Upper lobe of left lung (tissue), 4 donors: Measurements from ENCODE around the gene ATF7.

Source experiments
- CTCF ChIP-seq, 6 experiments: fragments of 450-650 bp in 4 of 6; fragments of 200-600 bp in 2 of 6; sonication (generic) in 2 of 6; IDR thresholded peaks; one replicate each; pipeline ENCODE4 v1.5.1; 2016 to 2019; ENCODE audit warnings: antibody characterized with exemption in 6 of 6
- POLR2A ChIP-seq, 4 donors: fragments of 450-650 bp; IDR thresholded peaks; one replicate each; pipeline ENCODE4 v1.5.1; 2016 to 2017; ENCODE audit warnings: antibody characterized with exemption in 4 of 4, mild to moderate bottlenecking in 2 of 4
- POLR2AphosphoS5 ChIP-seq, 2 donors: sonication (generic); formaldehyde crosslinking; IDR thresholded peaks; one replicate each; pipeline ENCODE4 v1.5.1; 2017; ENCODE audit warnings: antibody characterized with exemption in 2 of 2

- TF ChIP-seq CTCF (IDR thresholded peaks at IDR 0.05) (no peak), POLR2AphosphoS5 (IDR thresholded peaks at IDR 0.05) (no peak), POLR2A (IDR thresholded peaks at IDR 0.05) (no peak)
Measured at GRCh38 chr12:53612978-53613377, 13.2 kb downstream of the ATF7 start.
